K562 (cell line): ENCODE data around the gene IBA57. TPM values are rescaled to one million over a fixed set of nuclear protein-coding genes. Genes with fewer than 3 reads are reported as not detected.

Source experiments
- ELK1 ChIP-seq: sonication (generic); formaldehyde crosslinking; IDR thresholded peaks from 2 replicates; pipeline ENCODE4 v1.8.1; 2022; ENCODE audit warnings: missing genetic modification reagents
- HINFP ChIP-seq: fragments of 450-650 bp; conservative IDR thresholded peaks from 2 replicates; pipeline ENCODE4 v1.6.1; 2016; ENCODE audit warnings: missing genetic modification characterization, low read depth, mild to moderate bottlenecking, control low read depth, missing compliant biosample characterization
- KLF13 ChIP-seq: fragments of 450-650 bp; IDR thresholded peaks from 2 replicates; pipeline ENCODE4 v1.6.1; 2016; ENCODE audit warnings: missing genetic modification characterization, low read depth, mild to moderate bottlenecking, missing compliant biosample characterization, moderate library complexity, borderline replicate concordance
- MYNN ChIP-seq, 2 experiments: sonication (generic); formaldehyde crosslinking in 1 of 2; IDR thresholded peaks; 2 replicates each; pipeline versions ENCODE4 v1.5.0 to v1.6.1; 2016 to 2020; ENCODE audit warnings: antibody characterized with exemption in 1 of 2, missing genetic modification reagents in 1 of 2
- RBM25 ChIP-seq: fragments of 200-400 bp; formaldehyde crosslinking; IDR thresholded peaks from 2 replicates; pipeline ENCODE4 v1.6.1; 2018; ENCODE audit warnings: low read length, low read depth, moderate library complexity; ENCODE audit not compliant: severe bottlenecking
- SAP30 ChIP-seq: fragments of 200-600 bp; sonication (generic); IDR thresholded peaks from 2 replicates; pipeline ENCODE4 v1.6.1; 2012; ENCODE audit warnings: borderline replicate concordance, low read depth, mild to moderate bottlenecking, moderate library complexity, low read length, control low read depth, inconsistent platforms; ENCODE audit not compliant: insufficient read depth, poor library complexity, severe bottlenecking
- ZNF121 ChIP-seq: sonication (generic); formaldehyde crosslinking; conservative IDR thresholded peaks from 2 replicates; pipeline ENCODE4 v1.8.0; 2022; ENCODE audit warnings: missing genetic modification reagents
- ZNF316 ChIP-seq: fragments of 450-650 bp; IDR thresholded peaks from 2 replicates; pipeline ENCODE4 v1.6.1; 2016
- ZNF589 ChIP-seq: fragments of 200-800 bp; sonication (Bioruptor generic); IDR thresholded peaks from 2 replicates; pipeline ENCODE4 v1.6.1; 2016; ENCODE audit warnings: low read depth, missing genetic modification characterization, missing compliant biosample characterization
- ZNF830 ChIP-seq: fragments of 250-450 bp; sonication (Bioruptor Pico); IDR thresholded peaks from 2 replicates; pipeline ENCODE4 v1.5.0; 2021; ENCODE audit warnings: mild to moderate bottlenecking
- polyA plus RNA-seq, 8 experiments: library from polyadenylated mRNA; depleted of rRNA in 4 of 8; stranded (reverse) in 5 of 8; unstranded in 3 of 8; fragments of >200 nt; fragmentation: Nextera tagmentation in 2 of 8; fragmentation: Illumina TruSeq in 1 of 8; extraction: Ambion mirVana in 2 of 8; extraction: Trizol in 1 of 8; gene quantifications; 2 replicates each; pipeline versions ENCODE4 v1.2.1 to v1.2.3, GENCODE V29; 2011 to 2014; ENCODE audit warnings: inconsistent platforms in 1 of 8, missing spikeins in 1 of 8
- total RNA-seq, 7 experiments: library from RNA; depleted of rRNA in 6 of 7; stranded (reverse); fragments of >200 nt in 6 of 7; fragmentation: Illumina TruSeq in 2 of 7; extraction: Trizol in 2 of 7; gene quantifications; 2 replicates each; pipeline versions ENCODE4 v1.2.1 to v1.2.3, GENCODE V29; 2011 to 2021; ENCODE audit warnings: low replicate concordance in 1 of 7
- TF ChIP-seq, protein P1 (sequence below), 3 experiments: fragments of 200-800 bp in 1 of 3; sonication (Bioruptor generic) in 1 of 3; sonication (generic) in 1 of 3; formaldehyde crosslinking in 1 of 3; IDR thresholded peaks; 2 replicates each; pipeline versions ENCODE4 v1.6.1 to v1.8.0; 2016 to 2022; ENCODE audit warnings: mild to moderate bottlenecking in 2 of 3, missing compliant biosample characterization in 2 of 3, missing genetic modification characterization in 2 of 3, missing genetic modification reagents in 1 of 3

IBA57 gene
- total and polyA plus RNA-seq, 9 of the 15 experiments (the other 6 are each of a cell fraction or from before 2014, with no cell fraction given) = 0.77 to 15.5 (median 2.7) TPM

GRCh38 chr1:228150120-228150460 lies 15.5 kb upstream of the IBA57 start (continued):
- TF ChIP-seq SAP30 = no peak
- TF ChIP-seq ZNF121 (CRISPR knock-in tag) = no peak
- no peak for TF ChIP-seq ELK1 (CRISPR knock-in tag)
- TF ChIP-seq KLF13 (tag) = no peak
- TF ChIP-seq ZNF316 = no peak
- TF ChIP-seq MYNN (IDR thresholded peaks at IDR 0.05) = 0 out of 2 replicates have a peak, but pooled peaks have one; percentile 9
- TF ChIP-seq MYNN (CRISPR knock-in tag; IDR thresholded peaks at IDR 0.05) = no peak
- TF ChIP-seq ZNF830 (CRISPR knock-in tag) = no peak
- TF ChIP-seq, protein P1, sequence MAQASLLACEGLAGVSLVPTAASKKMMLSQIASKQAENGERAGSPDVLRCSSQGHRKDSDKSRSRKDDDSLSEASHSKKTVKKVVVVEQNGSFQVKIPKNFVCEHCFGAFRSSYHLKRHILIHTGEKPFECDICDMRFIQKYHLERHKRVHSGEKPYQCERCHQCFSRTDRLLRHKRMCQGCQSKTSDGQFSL (CRISPR knock-in tag; IDR thresholded peaks at IDR 0.05) = 0 out of 2 replicates have a peak, but pooled peaks have one; percentile 28
- TF ChIP-seq, protein P1 (tag; IDR thresholded peaks at IDR 0.05) = 0 out of 4 replicates have a peak, but pooled peaks of 1 of the 2 experiments have one; percentile 51
- TF ChIP-seq HINFP (tag) = no peak
- no peak for TF ChIP-seq RBM25
- no peak for TF ChIP-seq ZNF589 (CRISPR knock-in tag)
